SK-N-MC (cell line): ENCODE measurements around the gene SSTR4.

Experiments used
- DNase-seq: peaks from one replicate; pipeline ENCODE4 v3.0.0-alpha.2; 2011; ENCODE audit warnings: low read depth, low spot score
- H3K27ac ChIP-seq: fragments of 200-600 bp; sonication (generic); 2 replicates; pipeline ENCODE4 v1.5.1; 2016; ENCODE audit warnings: mixed run types
- H3K36me3 ChIP-seq: fragments of 200-600 bp; sonication (generic); 2 replicates; pipeline ENCODE4 v1.6.1; 2017; ENCODE audit warnings: antibody characterized with exemption, low read length, mixed read lengths; ENCODE audit not compliant: insufficient read depth
- H3K4me3 ChIP-seq: fragments of 200-600 bp; sonication (generic); 2 replicates; pipeline ENCODE4 v1.5.1; 2016
- H3K9ac ChIP-seq: fragments of 200-600 bp; sonication (generic); 2 replicates; pipeline ENCODE4 v1.8.0; 2017; ENCODE audit warnings: mixed run types, mixed read lengths; ENCODE audit not compliant: insufficient read length
- H3K9me3 ChIP-seq: fragments of 200-600 bp; sonication (generic); 2 replicates; pipeline ENCODE4 v1.6.1; 2017; ENCODE audit warnings: low read depth, mild to moderate bottlenecking, antibody characterized with exemption, low read length, moderate library complexity, mixed read lengths
- EZH2 ChIP-seq: fragments of 200-600 bp; sonication (generic); IDR thresholded peaks from one replicate; pipeline ENCODE4 v1.6.1; 2017; ENCODE audit warnings: antibody characterized with exemption
- FOXP2 ChIP-seq: optimal IDR thresholded peaks from 2 replicates; pipeline ENCODE3; 2011; ENCODE audit warnings: mild to moderate bottlenecking, moderate library complexity; ENCODE audit not compliant: insufficient read depth; ENCODE audit errors: extremely low read length, control extremely low read depth
- POLR2AphosphoS5 ChIP-seq: IDR thresholded peaks from 2 replicates; pipeline ENCODE4 v1.6.1; 2012; ENCODE audit warnings: mild to moderate bottlenecking, low read depth, low read length, borderline replicate concordance

Gene SSTR4

DNA sequence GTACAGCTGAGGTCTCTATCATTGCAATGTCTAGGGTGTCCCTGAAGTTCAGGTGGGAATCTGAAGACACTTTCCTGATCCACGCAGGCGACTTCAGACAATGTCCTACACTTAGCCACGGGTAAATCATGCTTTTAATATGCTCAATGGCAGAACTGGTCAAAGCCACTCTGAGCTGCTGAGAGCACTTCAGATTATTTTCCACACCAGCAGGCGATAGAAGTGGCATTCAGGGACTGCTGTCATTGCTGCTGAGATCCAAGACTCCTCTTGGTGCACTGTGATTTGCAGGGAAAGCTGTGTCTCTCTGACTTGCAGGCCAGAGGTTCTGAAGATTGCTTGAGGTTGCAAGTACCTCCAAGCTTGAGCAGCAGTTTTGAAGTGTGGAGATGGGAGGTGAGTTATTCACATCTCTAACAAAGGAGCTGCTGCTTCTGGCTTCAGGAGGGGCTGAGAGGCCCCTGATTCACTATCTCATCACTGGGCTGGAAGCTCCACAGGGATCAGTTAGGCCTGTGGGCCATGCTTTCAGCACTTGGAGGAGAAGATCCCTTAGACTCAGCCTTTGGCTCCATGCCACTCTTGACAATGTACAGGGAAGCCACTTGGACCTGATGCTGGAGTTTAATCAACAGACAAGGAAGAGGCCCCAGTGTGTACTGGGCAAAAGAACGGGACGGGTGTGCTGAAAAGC lies 2.9 kb upstream of the SSTR4 start:
- Histone ChIP-seq H3K9ac (no peak overlapping the region), H3K36me3 (no peaks in the 10 kb centered on the region), H3K27ac (no peak overlapping the region), H3K4me3 (no peak overlapping the region), H3K9me3 (no peaks in the 10 kb centered on the region)
- no peak for TF ChIP-seq EZH2
- TF ChIP-seq FOXP2: no peak
- TF ChIP-seq POLR2AphosphoS5: no peak
- no peak for DNase-seq

- H3K36me3 ChIP-seq: no peaks in the 10 kb centered on the region
- H3K9ac ChIP-seq: no peak overlapping the region
- no peaks in the 10 kb centered on the region for H3K9me3 ChIP-seq
- H3K4me3 ChIP-seq: no peak overlapping the region
- DNase-seq: no peak
- H3K27ac ChIP-seq: no peak overlapping the region
- no peak for TF ChIP-seq EZH2
- no peak for TF ChIP-seq FOXP2
- TF ChIP-seq POLR2AphosphoS5: no peak
Measured at GRCh38 chr20:23032750-23033078, 2.4 kb upstream of the SSTR4 start.

DNA sequence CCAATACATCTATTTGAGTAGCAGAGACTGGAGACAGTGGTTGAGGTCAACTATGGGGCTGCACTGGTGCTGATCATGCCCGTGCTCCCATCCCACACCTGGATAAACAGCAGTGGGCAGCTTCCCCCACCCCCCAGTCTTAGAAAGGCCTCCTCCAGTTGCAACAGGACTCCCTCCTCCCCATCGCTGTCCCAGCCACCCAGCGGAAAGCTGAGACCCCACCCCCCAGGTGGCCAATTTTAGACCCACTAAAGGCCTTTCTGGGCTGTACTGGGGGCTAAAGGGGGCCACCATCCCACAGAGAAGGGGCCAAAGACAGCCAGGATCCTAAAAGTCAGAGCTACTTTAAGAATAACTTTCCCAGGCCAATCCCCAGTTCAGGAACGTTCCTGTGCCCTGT lies 1.2 kb upstream of the SSTR4 start:
- no peaks in the 10 kb centered on the region for H3K9me3 ChIP-seq
- H3K27ac ChIP-seq: no peak overlapping the region
- DNase-seq: no peak
- no peak for TF ChIP-seq EZH2
- no peak for TF ChIP-seq POLR2AphosphoS5
- TF ChIP-seq FOXP2: no peak
- no peak overlapping the region for H3K9ac ChIP-seq
- no peaks in the 10 kb centered on the region for H3K36me3 ChIP-seq
- no peak overlapping the region for H3K4me3 ChIP-seq

DNA sequence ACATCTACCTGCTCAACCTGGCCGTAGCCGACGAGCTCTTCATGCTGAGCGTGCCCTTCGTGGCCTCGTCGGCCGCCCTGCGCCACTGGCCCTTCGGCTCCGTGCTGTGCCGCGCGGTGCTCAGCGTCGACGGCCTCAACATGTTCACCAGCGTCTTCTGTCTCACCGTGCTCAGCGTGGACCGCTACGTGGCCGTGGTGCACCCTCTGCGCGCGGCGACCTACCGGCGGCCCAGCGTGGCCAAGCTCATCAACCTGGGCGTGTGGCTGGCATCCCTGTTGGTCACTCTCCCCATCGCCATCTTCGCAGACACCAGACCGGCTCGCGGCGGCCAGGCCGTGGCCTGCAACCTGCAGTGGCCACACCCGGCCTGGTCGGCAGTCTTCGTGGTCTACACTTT lies 619 bp downstream of the SSTR4 start:
- no peaks in the 10 kb centered on the region for H3K9me3 ChIP-seq
- no peak overlapping the region for H3K4me3 ChIP-seq
- no peak overlapping the region for H3K27ac ChIP-seq
- no peak overlapping the region for H3K9ac ChIP-seq
- H3K36me3 ChIP-seq: no peaks in the 10 kb centered on the region
- DNase-seq: no peak
- TF ChIP-seq POLR2AphosphoS5 (no peak), FOXP2 (no peak), EZH2 (no peak)

GRCh38 chr20:23036371-23036770 lies 1.3 kb downstream of the SSTR4 start:
- H3K4me3 ChIP-seq: no peak overlapping the region
- no peak for TF ChIP-seq FOXP2
- TF ChIP-seq EZH2: no peak
- TF ChIP-seq POLR2AphosphoS5: no peak
- no peaks in the 10 kb centered on the region for H3K9me3 ChIP-seq
- H3K36me3 ChIP-seq: no peaks in the 10 kb centered on the region
- H3K9ac ChIP-seq: no peak overlapping the region
- no peak overlapping the region for H3K27ac ChIP-seq
- DNase-seq: no peak

GRCh38 chr20:23037017-23037481 lies 1.9 kb downstream of the SSTR4 start:
- Histone ChIP-seq H3K4me3 (no peak overlapping the region), H3K27ac (no peak overlapping the region), H3K9ac (no peak overlapping the region), H3K9me3 (no peaks in the 10 kb centered on the region), H3K36me3 (no peaks in the 10 kb centered on the region)
- no peak for TF ChIP-seq EZH2
- TF ChIP-seq FOXP2: no peak
- no peak for TF ChIP-seq POLR2AphosphoS5
- DNase-seq: no peak

DNA sequence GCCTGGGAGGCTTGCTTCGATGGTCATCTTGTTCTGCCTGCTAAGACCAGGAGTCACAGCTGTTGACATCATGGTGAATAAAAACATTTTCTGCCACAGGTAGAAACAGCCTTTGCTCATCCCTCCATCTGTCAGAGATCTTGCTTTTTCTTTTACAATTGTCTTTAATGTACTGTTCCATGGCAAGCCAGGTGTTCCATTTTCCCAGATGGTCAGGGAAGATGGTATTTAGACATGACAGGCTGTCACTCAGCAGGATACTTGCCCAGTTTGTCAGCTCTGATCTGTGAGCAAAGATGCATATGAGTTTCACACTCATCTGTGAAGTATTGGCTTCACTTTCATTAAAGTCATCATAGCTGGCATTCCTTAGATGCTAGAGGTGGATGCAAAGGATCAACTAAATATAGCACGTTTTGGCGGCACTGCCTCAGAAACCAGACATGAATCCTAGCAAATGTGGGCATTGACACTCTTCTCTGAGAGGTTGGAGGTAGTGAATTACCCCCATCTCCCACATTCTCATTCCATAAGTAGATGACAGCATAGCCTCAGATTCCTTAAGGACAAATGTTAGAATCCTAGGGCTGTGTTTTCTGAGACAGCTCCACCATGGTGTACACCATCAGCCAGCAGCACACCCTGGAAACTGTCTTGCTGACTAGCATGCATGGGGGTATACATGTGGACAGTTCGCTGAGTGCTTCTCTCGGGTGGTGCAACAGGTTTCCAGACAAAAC lies 4.2 kb downstream of the SSTR4 start:
- Histone ChIP-seq H3K27ac (no peak overlapping the region), H3K4me3 (no peak overlapping the region), H3K9me3 (no peaks in the 10 kb centered on the region), H3K9ac (no peak overlapping the region), H3K36me3 (no peaks in the 10 kb centered on the region)
- DNase-seq: no peak
- no peak for TF ChIP-seq FOXP2
- no peak for TF ChIP-seq EZH2
- TF ChIP-seq POLR2AphosphoS5: no peak

DNA sequence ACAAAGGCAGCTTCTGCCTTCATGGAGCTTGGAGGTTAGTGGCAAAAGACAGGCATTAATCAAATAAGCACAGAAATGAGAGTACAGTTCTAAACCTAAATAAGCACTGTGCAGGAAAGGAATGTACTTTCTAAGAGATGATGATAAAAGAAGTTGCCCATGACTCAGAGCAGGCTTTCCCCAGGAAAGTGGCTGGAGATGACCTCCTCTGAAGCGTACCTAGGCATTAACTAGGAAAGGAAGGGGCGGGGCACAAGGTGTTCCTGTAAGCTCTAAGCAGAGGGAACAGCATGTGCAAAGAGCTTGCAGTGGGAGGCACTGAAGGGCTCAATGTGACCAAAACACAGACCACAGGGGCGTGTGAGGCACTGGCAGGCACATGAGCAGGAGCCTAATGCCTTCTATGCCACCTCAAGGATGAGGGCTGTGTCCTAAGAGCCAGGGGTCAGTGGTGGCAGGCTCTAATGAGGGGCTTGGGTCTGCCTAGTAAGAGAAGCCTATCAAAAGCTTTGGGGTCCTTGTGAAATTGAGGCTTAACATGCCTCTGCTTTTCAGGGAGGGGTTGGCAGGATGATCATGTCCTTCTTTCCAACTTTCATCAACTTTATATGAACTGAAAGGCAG lies 4.9 kb downstream of the SSTR4 start:
- H3K36me3 ChIP-seq: no peaks in the 10 kb centered on the region
- no peak for TF ChIP-seq FOXP2
- no peak for TF ChIP-seq EZH2
- DNase-seq: no peak

More for the DNA sequence above, 4.9 kb downstream of the SSTR4 start:
- Histone ChIP-seq H3K9me3 (no peaks in the 10 kb centered on the region), H3K4me3 (no peak overlapping the region), H3K27ac (no peak overlapping the region), H3K9ac (no peak overlapping the region)
